Skeletal muscle tissue (tissue), 4 donors: ENCODE results near the gene RASGRF1. TPM values are rescaled to one million over a fixed set of nuclear protein-coding genes. Genes with fewer than 3 reads are reported as not detected.
"Not testable (repeated sequence)": the region's sequence is repeated elsewhere in the genome, so short reads cannot be mapped to it uniquely, and the experiment has no call there.

Source experiments
- H3K27ac ChIP-seq: one replicate; pipeline ENCODE4 v1.7.0; 2013; ENCODE audit warnings: mild to moderate bottlenecking, low read depth, low read length, inconsistent platforms
- H3K27me3 ChIP-seq, 3 donors: one replicate each; pipeline ENCODE4 v1.7.0; 2013; ENCODE audit warnings: low read length in 3 of 3; ENCODE audit not compliant: control insufficient read depth in 3 of 3, insufficient read depth in 3 of 3
- H3K36me3 ChIP-seq, 3 donors: one replicate each; pipeline ENCODE4 v1.7.0; 2013; ENCODE audit warnings: low read length in 3 of 3; ENCODE audit not compliant: control insufficient read depth in 3 of 3, insufficient read depth in 3 of 3
- H3K4me1 ChIP-seq, 3 donors: one replicate each; pipeline ENCODE4 v1.7.0; 2013; ENCODE audit warnings: low read length in 3 of 3, mild to moderate bottlenecking in 3 of 3; ENCODE audit not compliant: control insufficient read depth in 3 of 3, insufficient read depth in 3 of 3
- H3K4me3 ChIP-seq, 3 donors: one replicate each; pipeline ENCODE4 v1.7.0; 2013; ENCODE audit warnings: low read length in 3 of 3
- H3K9ac ChIP-seq, 3 donors: one replicate each; pipeline ENCODE4 v1.7.0; 2013; ENCODE audit warnings: low read length in 3 of 3, mild to moderate bottlenecking in 3 of 3, moderate library complexity in 2 of 3, low read depth in 1 of 3
- H3K9me3 ChIP-seq, 3 donors: one replicate each; pipeline ENCODE4 v1.7.0; 2013; ENCODE audit warnings: low read length in 3 of 3; ENCODE audit not compliant: control insufficient read depth in 3 of 3
- total RNA-seq: library from RNA; depleted of rRNA; stranded (reverse); fragments of >200 nt; gene quantifications from one replicate; pipeline ENCODE4 v1.2.3, GENCODE V29; 2014
- donor health status: Osteomylitis.

Gene RASGRF1
- total RNA-seq, 1 donor from 2014 or later: not detected

GRCh38 chr15:79034284-79034683 is 56.3 kb downstream of the RASGRF1 start:
- H3K36me3 ChIP-seq: no peaks in the 10 kb centered on the region
- H3K4me1 ChIP-seq: peaks cover 0 to 6% (median 0%) of the 10 kb centered on the region in 3 donors
- peaks cover 0 to 3% (median 0%) of the 10 kb centered on the region in 3 donors for H3K9me3 ChIP-seq
- H3K9ac ChIP-seq: no peak overlapping the region
- H3K27me3 ChIP-seq: peaks cover 5 to 18% (median 14%) of the 10 kb centered on the region in 3 donors
- no peak overlapping the region for H3K4me3 ChIP-seq
- no peak overlapping the region for H3K27ac ChIP-seq

- Histone ChIP-seq H3K27ac (no peak overlapping the region), H3K27me3 (peaks cover 5 to 15% (median 14%) of the 10 kb centered on the region in 3 donors)
Measured at GRCh38 chr15:79032656-79033055, 57.9 kb downstream of the RASGRF1 start.

GRCh38 chr15:79031821-79032220 is 58.8 kb downstream of the RASGRF1 start:
- peaks cover 0 to 3% (median 0%) of the 10 kb centered on the region in 3 donors for H3K9me3 ChIP-seq
- H3K27ac ChIP-seq: no peak overlapping the region
- H3K9ac ChIP-seq: no peak overlapping the region
- H3K4me1 ChIP-seq: peaks cover 0 to 6% (median 0%) of the 10 kb centered on the region in 3 donors
- H3K4me3 ChIP-seq: no peak overlapping the region
- H3K36me3 ChIP-seq: no peaks in the 10 kb centered on the region
- peaks cover 5 to 16% (median 10%) of the 10 kb centered on the region in 3 donors for H3K27me3 ChIP-seq

More at GRCh38 chr15:79032656-79033055, 57.9 kb downstream of the RASGRF1 start:
- H3K36me3 ChIP-seq: no peaks in the 10 kb centered on the region
- no peak overlapping the region for H3K4me3 ChIP-seq
- H3K9ac ChIP-seq: no peak overlapping the region
- H3K9me3 ChIP-seq: peaks cover 0 to 3% (median 0%) of the 10 kb centered on the region in 3 donors
- peaks cover 0 to 6% (median 0%) of the 10 kb centered on the region in 3 donors for H3K4me1 ChIP-seq

GRCh38 chr15:79031201-79031600 is 59.4 kb downstream of the RASGRF1 start:
- H3K36me3 ChIP-seq: no peaks in the 10 kb centered on the region
- H3K9ac ChIP-seq: no peak overlapping the region
- peaks cover 5 to 14% (median 9%) of the 10 kb centered on the region in 3 donors for H3K27me3 ChIP-seq
- no peak overlapping the region for H3K27ac ChIP-seq
- H3K9me3 ChIP-seq: peaks cover 0 to 3% (median 0%) of the 10 kb centered on the region in 3 donors
- H3K4me1 ChIP-seq: peaks cover 0 to 6% (median 0%) of the 10 kb centered on the region in 3 donors
- H3K4me3 ChIP-seq: no peak overlapping the region

GRCh38 chr15:79030470-79030869 is 60.1 kb downstream of the RASGRF1 start:
- no peaks in the 10 kb centered on the region for H3K4me1 ChIP-seq
- no peak overlapping the region for H3K27ac ChIP-seq
- no peaks in the 10 kb centered on the region for H3K36me3 ChIP-seq
- H3K4me3 ChIP-seq: no peak overlapping the region
- peaks cover 0 to 8% (median 6%) of the 10 kb centered on the region in 3 donors for H3K27me3 ChIP-seq
- H3K9ac ChIP-seq: no peak overlapping the region
- peaks cover 0 to 3% (median 0%) of the 10 kb centered on the region in 3 donors for H3K9me3 ChIP-seq

- H3K4me1 ChIP-seq: no peaks in the 10 kb centered on the region
- H3K4me3 ChIP-seq: no peak overlapping the region
- H3K27ac ChIP-seq: no peak overlapping the region
- peaks cover 0 to 2% (median 0%) of the 10 kb centered on the region in 3 donors for H3K9me3 ChIP-seq
- peaks cover 0 to 6% (median 3%) of the 10 kb centered on the region in 3 donors for H3K27me3 ChIP-seq
- no peak overlapping the region for H3K9ac ChIP-seq
- no peaks in the 10 kb centered on the region for H3K36me3 ChIP-seq
Measured at GRCh38 chr15:79028411-79028964, 62.1 kb downstream of the RASGRF1 start.

- Histone ChIP-seq H3K9me3 (peaks cover 0 to 2% (median 0%) of the 10 kb centered on the region in 3 donors), H3K9ac (no peak overlapping the region), H3K4me3 (no peak overlapping the region), H3K27me3 (peaks cover 0 to 6% (median 3%) of the 10 kb centered on the region in 3 donors), H3K4me1 (no peaks in the 10 kb centered on the region), H3K27ac (no peak overlapping the region), H3K36me3 (no peaks in the 10 kb centered on the region)
Measured at GRCh38 chr15:79027532-79028410, 62.8 kb downstream of the RASGRF1 start.

- Histone ChIP-seq H3K9me3 (peaks cover 0 to 2% (median 0%) of the 10 kb centered on the region in 3 donors), H3K4me3 (no peak overlapping the region), H3K27me3 (peaks cover 0 to 6% (median 3%) of the 10 kb centered on the region in 3 donors), H3K36me3 (no peaks in the 10 kb centered on the region), H3K9ac (no peak overlapping the region), H3K4me1 (no peaks in the 10 kb centered on the region), H3K27ac (no peak overlapping the region)
Measured at GRCh38 chr15:79025802-79026201, 64.8 kb downstream of the RASGRF1 start.

GRCh38 chr15:79025201-79025600 is 65.4 kb downstream of the RASGRF1 start:
- H3K27ac ChIP-seq: no peak overlapping the region
- no peak overlapping the region for H3K4me3 ChIP-seq
- H3K4me1 ChIP-seq: no peaks in the 10 kb centered on the region
- peaks cover 0 to 6% (median 3%) of the 10 kb centered on the region in 3 donors for H3K27me3 ChIP-seq
- no peak overlapping the region for H3K9ac ChIP-seq
- peaks cover 0 to 2% (median 0%) of the 10 kb centered on the region in 3 donors for H3K9me3 ChIP-seq
- H3K36me3 ChIP-seq: no peaks in the 10 kb centered on the region

- not testable (repeated sequence) for H3K4me3 ChIP-seq, H3K9ac ChIP-seq, H3K9me3 ChIP-seq, H3K27me3 ChIP-seq, H3K36me3 ChIP-seq, H3K4me1 ChIP-seq, H3K27ac ChIP-seq
Measured at GRCh38 chr15:79024493-79024892, 66.1 kb downstream of the RASGRF1 start.
